Prostate gland (tissue), 2 donors: ENCODE measurements around the gene PITPNC1.

Experiments used
- POLR2AphosphoS5 ChIP-seq: sonication (generic); formaldehyde crosslinking; IDR thresholded peaks from one replicate; pipeline ENCODE4 v1.6.1; 2017; ENCODE audit warnings: antibody characterized with exemption
- TF ChIP-seq, protein P1 (sequence below), 4 experiments: fragments of 200-600 bp in 2 of 4; fragments of 450-650 bp in 2 of 4; sonication (generic) in 2 of 4; IDR thresholded peaks; 1 replicate in 3 of 4; 2 replicates in 1 of 4; pipeline ENCODE4 v1.5.1; 2016 to 2019; ENCODE audit warnings: antibody characterized with exemption in 4 of 4, mild to moderate bottlenecking in 2 of 4, moderate library complexity in 2 of 4

DNA sequence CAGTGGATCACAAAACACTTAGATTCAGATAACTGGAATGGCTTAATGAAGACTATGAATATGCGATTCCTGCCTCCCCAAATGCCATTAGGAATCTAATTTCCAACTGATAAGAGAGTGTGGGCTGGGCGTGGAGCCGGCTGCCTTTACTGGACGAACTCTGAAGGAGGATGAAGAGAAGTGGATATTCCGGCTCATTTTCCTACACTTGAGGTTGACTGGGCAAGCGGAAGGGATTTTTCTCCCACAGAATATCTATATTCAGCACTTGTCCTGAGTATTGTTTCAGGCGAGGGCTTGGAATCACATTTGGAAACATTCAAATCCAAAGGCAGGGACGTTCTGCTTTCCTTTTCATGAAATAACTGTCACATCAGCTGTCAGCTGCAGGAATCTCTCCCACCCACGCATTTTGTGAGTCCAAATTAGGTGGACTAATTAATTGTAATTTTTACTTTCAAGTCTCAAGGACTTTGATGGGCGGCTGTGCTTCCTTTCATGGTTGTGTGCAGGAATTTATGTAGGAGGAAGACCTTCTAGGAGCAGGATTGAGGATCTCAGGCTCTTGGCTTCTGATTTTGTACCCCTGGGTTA is 138.5 kb downstream of the PITPNC1 start:
- TF ChIP-seq, protein P1, sequence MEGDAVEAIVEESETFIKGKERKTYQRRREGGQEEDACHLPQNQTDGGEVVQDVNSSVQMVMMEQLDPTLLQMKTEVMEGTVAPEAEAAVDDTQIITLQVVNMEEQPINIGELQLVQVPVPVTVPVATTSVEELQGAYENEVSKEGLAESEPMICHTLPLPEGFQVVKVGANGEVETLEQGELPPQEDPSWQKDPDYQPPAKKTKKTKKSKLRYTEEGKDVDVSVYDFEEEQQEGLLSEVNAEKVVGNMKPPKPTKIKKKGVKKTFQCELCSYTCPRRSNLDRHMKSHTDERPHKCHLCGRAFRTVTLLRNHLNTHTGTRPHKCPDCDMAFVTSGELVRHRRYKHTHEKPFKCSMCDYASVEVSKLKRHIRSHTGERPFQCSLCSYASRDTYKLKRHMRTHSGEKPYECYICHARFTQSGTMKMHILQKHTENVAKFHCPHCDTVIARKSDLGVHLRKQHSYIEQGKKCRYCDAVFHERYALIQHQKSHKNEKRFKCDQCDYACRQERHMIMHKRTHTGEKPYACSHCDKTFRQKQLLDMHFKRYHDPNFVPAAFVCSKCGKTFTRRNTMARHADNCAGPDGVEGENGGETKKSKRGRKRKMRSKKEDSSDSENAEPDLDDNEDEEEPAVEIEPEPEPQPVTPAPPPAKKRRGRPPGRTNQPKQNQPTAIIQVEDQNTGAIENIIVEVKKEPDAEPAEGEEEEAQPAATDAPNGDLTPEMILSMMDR (IDR thresholded peaks at IDR 0.05) = no peak
- TF ChIP-seq POLR2AphosphoS5 = no peak
